ENCODE data around the gene ZNF423. TPM values are rescaled to one million over a fixed set of nuclear protein-coding genes. Genes with fewer than 3 reads are reported as not detected.

Gene ZNF423
- total and polyA plus RNA-seq, 4 donors = 16.9 to 43.0 (median 34.4) TPM

DNA sequence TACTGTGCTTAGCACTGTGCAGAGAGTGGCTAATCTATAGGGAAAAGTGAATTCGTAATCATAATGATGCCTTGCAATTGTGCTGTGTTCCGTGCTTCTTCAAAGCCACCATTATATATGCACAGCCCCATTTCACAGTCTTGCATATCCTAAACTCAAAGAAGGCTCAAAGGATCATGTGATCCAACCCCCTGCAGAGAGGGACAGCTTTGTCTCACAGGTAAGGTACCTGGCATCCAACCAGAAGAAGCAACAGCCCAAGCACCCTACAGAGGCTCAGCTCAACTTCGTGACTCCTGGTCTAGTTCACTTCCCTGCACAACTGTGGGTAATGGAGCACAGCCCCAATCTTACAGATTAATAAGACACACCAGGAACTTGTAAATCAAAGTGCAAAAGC, 124.0 kb downstream of the ZNF423 start:
- no peaks in the 10 kb centered on the region for H3K27me3 ChIP-seq (ENCODE audit: control insufficient read depth, insufficient read depth, low read length)
- no peak for DNase-seq (ENCODE audit: low read depth in 4 of 6, low spot score in 6 of 6)
- H3K4me3 ChIP-seq (ENCODE audit: low read depth, low read length) = no peak overlapping the region
- peaks cover 18% of the 10 kb centered on the region for H3K4me1 ChIP-seq (ENCODE audit: control insufficient read depth, insufficient read depth, low read length)
- peaks cover 5% of the 10 kb centered on the region for H3K9me3 ChIP-seq (ENCODE audit: control insufficient read depth, insufficient read depth, low read length)
- H3K36me3 ChIP-seq (ENCODE audit: control insufficient read depth, insufficient read depth, low read length) = peaks cover 4% of the 10 kb centered on the region
- no peak overlapping the region for H3K27ac ChIP-seq (ENCODE audit: low read depth, low read length)
- WGBS (ENCODE audit: insufficient coverage) = 71% methylated on average over 2 of the region's 3 CpGs

GRCh38 chr16:49730772-49731171, 125.1 kb downstream of the ZNF423 start:
- H3K36me3 ChIP-seq (ENCODE audit: control insufficient read depth, insufficient read depth, low read length) = peaks cover 8% of the 10 kb centered on the region
- H3K4me3 ChIP-seq (ENCODE audit: low read depth, low read length) = no peak overlapping the region
- H3K9me3 ChIP-seq (ENCODE audit: control insufficient read depth, insufficient read depth, low read length) = peaks cover 5% of the 10 kb centered on the region
- H3K27ac ChIP-seq (ENCODE audit: low read depth, low read length) = no peak overlapping the region
- H3K4me1 ChIP-seq (ENCODE audit: control insufficient read depth, insufficient read depth, low read length) = peaks cover 18% of the 10 kb centered on the region
- H3K27me3 ChIP-seq (ENCODE audit: control insufficient read depth, insufficient read depth, low read length) = no peaks in the 10 kb centered on the region
- DNase-seq (ENCODE audit: low read depth in 4 of 6, low spot score in 6 of 6) = peak in 1 of 6 donors; percentile 37
- WGBS (ENCODE audit: insufficient coverage) = 79% methylated on average over 5 of the region's 12 CpGs

DNA sequence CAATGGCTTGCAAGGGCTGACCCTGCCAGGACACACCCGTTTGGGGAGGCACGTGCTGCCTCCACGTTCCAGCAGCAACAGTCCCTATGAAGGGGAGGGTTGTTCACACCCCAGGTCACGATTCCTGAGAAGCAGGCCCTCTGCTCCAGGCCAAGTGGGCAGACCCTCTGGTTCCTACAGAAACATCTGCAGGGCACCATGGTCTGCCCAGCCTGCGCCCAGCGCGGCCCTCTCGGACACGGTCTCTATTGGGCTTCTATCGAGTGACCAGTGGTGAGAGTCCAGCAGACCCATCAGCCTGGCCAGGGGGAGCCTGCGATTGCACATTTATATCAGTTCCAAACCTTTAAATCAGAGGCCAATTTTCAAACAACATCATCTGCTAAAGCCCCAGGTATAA, 128.3 kb downstream of the ZNF423 start:
- no peak overlapping the region for H3K4me3 ChIP-seq (ENCODE audit: low read depth, low read length)
- no peak for DNase-seq (ENCODE audit: low read depth in 4 of 6, low spot score in 6 of 6)
- no peak overlapping the region for H3K27ac ChIP-seq (ENCODE audit: low read depth, low read length)
- H3K27me3 ChIP-seq (ENCODE audit: control insufficient read depth, insufficient read depth, low read length) = no peaks in the 10 kb centered on the region
- H3K36me3 ChIP-seq (ENCODE audit: control insufficient read depth, insufficient read depth, low read length) = peaks cover 14% of the 10 kb centered on the region
- peaks cover 5% of the 10 kb centered on the region for H3K9me3 ChIP-seq (ENCODE audit: control insufficient read depth, insufficient read depth, low read length)
- H3K4me1 ChIP-seq (ENCODE audit: control insufficient read depth, insufficient read depth, low read length) = peaks cover 12% of the 10 kb centered on the region
- 91% methylated on average over 10 of the region's 11 CpGs for WGBS (ENCODE audit: insufficient coverage)

DNA sequence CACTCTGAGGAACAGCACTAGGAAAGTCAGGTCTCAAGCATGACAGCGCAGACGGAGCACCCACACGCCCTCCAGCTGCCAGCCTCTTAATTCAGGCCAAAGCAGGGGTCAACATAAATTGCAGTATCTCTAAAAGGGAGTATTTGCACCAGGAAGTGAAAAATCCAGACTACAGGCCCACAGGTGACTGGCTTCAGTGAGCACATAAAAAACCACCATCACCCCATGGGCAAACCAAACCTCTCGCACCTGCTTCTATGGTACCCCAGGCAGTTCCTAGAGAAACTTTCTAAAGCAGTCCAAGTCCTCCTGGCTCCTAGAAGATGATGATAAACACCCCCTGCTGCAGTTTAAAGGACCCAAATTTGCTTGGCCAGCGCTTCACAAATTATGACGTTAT, 129.8 kb downstream of the ZNF423 start:
- 86% methylated on average over 6 of the region's 6 CpGs for WGBS (ENCODE audit: insufficient coverage)
- Histone ChIP-seq H3K9me3 (ENCODE audit: control insufficient read depth, insufficient read depth, low read length) (peaks cover 5% of the 10 kb centered on the region), H3K4me1 (ENCODE audit: control insufficient read depth, insufficient read depth, low read length) (peaks cover 11% of the 10 kb centered on the region), H3K36me3 (ENCODE audit: control insufficient read depth, insufficient read depth, low read length) (peaks cover 14% of the 10 kb centered on the region), H3K27ac (ENCODE audit: low read depth, low read length) (no peak overlapping the region), H3K27me3 (ENCODE audit: control insufficient read depth, insufficient read depth, low read length) (no peaks in the 10 kb centered on the region), H3K4me3 (ENCODE audit: low read depth, low read length) (no peak overlapping the region)
- no peak for DNase-seq (ENCODE audit: low read depth in 4 of 6, low spot score in 6 of 6)

- WGBS (ENCODE audit: insufficient coverage) = 88% methylated on average over 6 of the region's 8 CpGs
Measured at GRCh38 chr16:49725651-49726050, 130.3 kb downstream of the ZNF423 start.

DNA sequence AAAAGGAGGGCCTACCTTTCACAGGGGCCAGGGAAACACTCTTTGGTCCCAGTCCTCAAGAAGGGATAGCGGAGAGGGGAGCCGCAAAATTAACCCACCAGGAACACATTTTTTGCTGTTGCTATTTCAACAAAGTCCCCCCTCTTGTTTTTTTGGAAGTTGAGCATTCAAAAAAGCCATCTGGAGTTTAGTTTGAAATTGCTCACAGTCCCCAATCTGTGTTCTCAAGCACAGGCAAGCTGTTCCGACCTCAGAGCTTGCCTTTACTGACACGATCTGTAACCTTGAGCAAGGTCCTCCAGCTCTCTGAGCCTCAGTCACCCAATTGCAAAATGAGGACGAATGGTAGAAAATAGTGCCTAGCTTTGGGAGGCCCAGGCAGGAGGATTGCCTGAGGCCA, 131.1 kb downstream of the ZNF423 start:
- 95% methylated on average over 2 of the region's 5 CpGs for WGBS (ENCODE audit: insufficient coverage)
- Histone ChIP-seq H3K36me3 (ENCODE audit: control insufficient read depth, insufficient read depth, low read length) (peaks cover 14% of the 10 kb centered on the region), H3K4me1 (ENCODE audit: control insufficient read depth, insufficient read depth, low read length) (peaks cover 9% of the 10 kb centered on the region), H3K27me3 (ENCODE audit: control insufficient read depth, insufficient read depth, low read length) (no peaks in the 10 kb centered on the region), H3K9me3 (ENCODE audit: control insufficient read depth, insufficient read depth, low read length) (peaks cover 2% of the 10 kb centered on the region), H3K27ac (ENCODE audit: low read depth, low read length) (no peak overlapping the region), H3K4me3 (ENCODE audit: low read depth, low read length) (no peak overlapping the region)
- peak in 1 of 6 donors; percentile 66 for DNase-seq (ENCODE audit: low read depth in 4 of 6, low spot score in 6 of 6)

More at GRCh38 chr16:49725651-49726050, 130.3 kb downstream of the ZNF423 start:
- Histone ChIP-seq H3K9me3 (ENCODE audit: control insufficient read depth, insufficient read depth, low read length) (peaks cover 5% of the 10 kb centered on the region), H3K4me3 (ENCODE audit: low read depth, low read length) (no peak overlapping the region), H3K36me3 (ENCODE audit: control insufficient read depth, insufficient read depth, low read length) (peaks cover 14% of the 10 kb centered on the region), H3K27ac (ENCODE audit: low read depth, low read length) (no peak overlapping the region), H3K4me1 (ENCODE audit: control insufficient read depth, insufficient read depth, low read length) (peaks cover 9% of the 10 kb centered on the region), H3K27me3 (ENCODE audit: control insufficient read depth, insufficient read depth, low read length) (no peaks in the 10 kb centered on the region)
- DNase-seq (ENCODE audit: low read depth in 4 of 6, low spot score in 6 of 6) = no peak

GRCh38 chr16:49723310-49723709, 132.6 kb downstream of the ZNF423 start:
- WGBS (ENCODE audit: insufficient coverage) = no CpG with 5 or more reads among the region's 1 CpG
- DNase-seq (ENCODE audit: low read depth in 4 of 6, low spot score in 6 of 6) = no peak
- Histone ChIP-seq H3K9me3 (ENCODE audit: control insufficient read depth, insufficient read depth, low read length) (no peaks in the 10 kb centered on the region), H3K4me1 (ENCODE audit: control insufficient read depth, insufficient read depth, low read length) (peaks cover 9% of the 10 kb centered on the region), H3K27me3 (ENCODE audit: control insufficient read depth, insufficient read depth, low read length) (no peaks in the 10 kb centered on the region), H3K36me3 (ENCODE audit: control insufficient read depth, insufficient read depth, low read length) (peaks cover 14% of the 10 kb centered on the region), H3K4me3 (ENCODE audit: low read depth, low read length) (no peak overlapping the region), H3K27ac (ENCODE audit: low read depth, low read length) (no peak overlapping the region)

DNA sequence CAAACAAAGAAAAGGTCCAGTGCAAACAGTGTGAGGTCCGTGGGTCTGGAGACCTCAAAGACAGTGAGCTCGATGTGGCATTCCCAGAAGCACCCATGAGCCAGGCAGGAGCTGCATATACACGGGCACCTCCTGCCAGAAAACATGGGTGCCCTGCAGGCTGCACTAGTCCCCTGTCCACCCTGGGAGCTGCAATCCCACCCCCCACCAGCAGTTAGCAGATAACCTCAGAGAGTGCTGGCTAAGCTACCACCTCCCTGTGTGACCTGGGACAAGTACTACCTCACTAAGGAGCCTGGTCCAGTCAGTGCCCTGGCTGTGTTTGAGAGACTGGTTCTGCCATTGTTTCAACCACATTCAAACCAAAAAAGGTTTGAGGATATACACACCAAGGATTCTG, 135.7 kb downstream of the ZNF423 start:
- Histone ChIP-seq H3K27ac (ENCODE audit: low read depth, low read length) (no peak overlapping the region), H3K4me3 (ENCODE audit: low read depth, low read length) (no peak overlapping the region), H3K4me1 (ENCODE audit: control insufficient read depth, insufficient read depth, low read length) (peaks cover 14% of the 10 kb centered on the region), H3K36me3 (ENCODE audit: control insufficient read depth, insufficient read depth, low read length) (peaks cover 3% of the 10 kb centered on the region), H3K9me3 (ENCODE audit: control insufficient read depth, insufficient read depth, low read length) (no peaks in the 10 kb centered on the region), H3K27me3 (ENCODE audit: control insufficient read depth, insufficient read depth, low read length) (no peaks in the 10 kb centered on the region)
- DNase-seq (ENCODE audit: low read depth in 4 of 6, low spot score in 6 of 6) = no peak
- WGBS (ENCODE audit: insufficient coverage) = 77% methylated on average over 3 of the region's 3 CpGs

- no peak overlapping the region for H3K27ac ChIP-seq (ENCODE audit: low read depth, low read length)
- no peaks in the 10 kb centered on the region for H3K36me3 ChIP-seq (ENCODE audit: control insufficient read depth, insufficient read depth, low read length)
- no peak overlapping the region for H3K4me3 ChIP-seq (ENCODE audit: low read depth, low read length)
- no peak for DNase-seq (ENCODE audit: low read depth in 4 of 6, low spot score in 6 of 6)
- 57% methylated on average over 4 of the region's 4 CpGs for WGBS (ENCODE audit: insufficient coverage)
- H3K9me3 ChIP-seq (ENCODE audit: control insufficient read depth, insufficient read depth, low read length) = no peaks in the 10 kb centered on the region
- peaks cover 13% of the 10 kb centered on the region for H3K4me1 ChIP-seq (ENCODE audit: control insufficient read depth, insufficient read depth, low read length)
- no peaks in the 10 kb centered on the region for H3K27me3 ChIP-seq (ENCODE audit: control insufficient read depth, insufficient read depth, low read length)
Measured at GRCh38 chr16:49717689-49718088, 138.2 kb downstream of the ZNF423 start.

DNA sequence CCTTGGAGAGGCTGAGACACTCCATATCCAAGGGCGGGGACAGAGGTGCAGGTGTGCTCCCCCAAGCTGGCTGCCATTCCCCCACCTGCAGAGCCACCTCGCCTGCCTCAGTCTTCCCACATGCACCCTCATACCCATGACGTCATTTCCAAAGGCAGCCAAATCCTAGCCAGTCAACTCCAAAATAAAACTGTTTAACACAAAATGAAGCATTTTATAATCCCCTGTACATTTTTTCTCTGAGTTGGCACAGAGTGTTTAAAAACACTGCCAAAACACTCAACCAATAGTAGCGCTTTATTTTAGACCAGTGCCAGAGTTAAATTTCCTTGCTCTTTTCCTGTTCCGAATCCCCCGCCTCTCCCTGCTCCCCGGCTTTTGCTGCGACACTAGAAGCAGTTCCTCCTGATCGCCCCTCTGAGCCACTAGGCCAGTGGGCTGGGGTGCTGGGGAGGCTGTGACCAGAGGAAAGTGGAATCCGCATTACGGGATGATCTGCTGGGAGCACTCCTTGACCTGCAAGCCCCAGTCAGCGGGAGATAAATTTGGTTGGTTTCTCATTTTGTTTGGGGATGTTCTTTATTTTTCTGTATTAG, 139.5 kb downstream of the ZNF423 start:
- Histone ChIP-seq H3K9me3 (ENCODE audit: control insufficient read depth, insufficient read depth, low read length) (no peaks in the 10 kb centered on the region), H3K27me3 (ENCODE audit: control insufficient read depth, insufficient read depth, low read length) (no peaks in the 10 kb centered on the region), H3K27ac (ENCODE audit: low read depth, low read length) (no peak overlapping the region), H3K4me1 (ENCODE audit: control insufficient read depth, insufficient read depth, low read length) (peaks cover 17% of the 10 kb centered on the region), H3K36me3 (ENCODE audit: control insufficient read depth, insufficient read depth, low read length) (no peaks in the 10 kb centered on the region), H3K4me3 (ENCODE audit: low read depth, low read length) (no peak overlapping the region)
- 83% methylated on average over 12 of the region's 12 CpGs for WGBS (ENCODE audit: insufficient coverage)
- DNase-seq (ENCODE audit: low read depth in 4 of 6, low spot score in 6 of 6) = peak in 2 of 6 donors; percentile 57 to 70
